Measurements from ENCODE around the gene NOPCHAP1.
"Not testable (repeated sequence)": the region's sequence is repeated elsewhere in the genome, so short reads cannot be mapped to it uniquely, and the experiment has no call there.

DNA sequence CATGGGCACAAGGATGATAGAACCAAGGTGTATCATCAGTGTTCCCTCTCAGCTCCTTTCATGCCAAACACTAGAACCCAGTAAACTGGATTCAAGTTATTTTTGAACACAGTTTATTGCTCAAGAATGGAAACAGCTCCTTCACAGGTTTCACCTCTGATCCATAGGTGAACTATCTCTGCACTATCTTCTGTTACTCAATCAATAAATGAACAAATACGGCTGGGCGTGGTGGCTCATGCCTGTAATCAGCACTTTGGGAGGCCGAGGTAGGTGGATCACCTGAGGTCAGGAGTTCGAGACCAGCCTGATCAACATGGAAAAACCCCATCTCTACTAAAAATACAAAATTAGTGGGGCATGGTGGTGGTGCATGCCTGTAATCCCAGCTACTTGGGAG lies 37.4 kb upstream of the NOPCHAP1 start:
- TF ChIP-seq CTCF (conservative IDR thresholded peaks at IDR 0.05; ENCODE audit: low read length); EZH2phosphoT487 (IDR thresholded peaks at IDR 0.05; ENCODE audit: borderline replicate concordance, low read depth, low read length): not testable (repeated sequence)

All from OCI-LY7 (cell line).